ENCODE results near the gene NEMP1.
"Not testable (repeated sequence)": the region's sequence is repeated elsewhere in the genome, so short reads cannot be mapped to it uniquely, and the experiment has no call there.

Gene NEMP1, protein sequence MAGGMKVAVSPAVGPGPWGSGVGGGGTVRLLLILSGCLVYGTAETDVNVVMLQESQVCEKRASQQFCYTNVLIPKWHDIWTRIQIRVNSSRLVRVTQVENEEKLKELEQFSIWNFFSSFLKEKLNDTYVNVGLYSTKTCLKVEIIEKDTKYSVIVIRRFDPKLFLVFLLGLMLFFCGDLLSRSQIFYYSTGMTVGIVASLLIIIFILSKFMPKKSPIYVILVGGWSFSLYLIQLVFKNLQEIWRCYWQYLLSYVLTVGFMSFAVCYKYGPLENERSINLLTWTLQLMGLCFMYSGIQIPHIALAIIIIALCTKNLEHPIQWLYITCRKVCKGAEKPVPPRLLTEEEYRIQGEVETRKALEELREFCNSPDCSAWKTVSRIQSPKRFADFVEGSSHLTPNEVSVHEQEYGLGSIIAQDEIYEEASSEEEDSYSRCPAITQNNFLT

GRCh38 chr12:57078519-57079404, at the start of gene NEMP1:
NEMP1 (minus strand) TSS chr12:57078791; CDS start chr12:57078745, 46 bp downstream.
- H3K4me3 ChIP-seq (ENCODE audit: low read length in 2 of 2) = peak within 1 kb of the TSS; percentile 73 to 88
- H3K27me3 ChIP-seq (ENCODE audit: control insufficient read depth in 2 of 2, insufficient read depth in 2 of 2, low read length in 2 of 2) = no peaks in the 10 kb centered on the region
- H3K9me3 ChIP-seq (ENCODE audit: control insufficient read depth in 2 of 2, low read length in 2 of 2) = no peaks in the 10 kb centered on the region
- no peaks in the 10 kb centered on the region for H3K36me3 ChIP-seq (ENCODE audit: control insufficient read depth in 2 of 2, insufficient read depth in 2 of 2, low read length in 2 of 2)
- H3K9ac ChIP-seq (ENCODE audit: low read depth in 1 of 2, low read length in 2 of 2) = peak within 1 kb of the TSS; percentile 62 to 69
- peaks cover 3 to 10% of the 10 kb centered on the region in 2 donors for H3K4me1 ChIP-seq (ENCODE audit: control insufficient read depth in 2 of 2, insufficient read depth in 2 of 2, low read length in 2 of 2)
- H3K27ac ChIP-seq (ENCODE audit: low read depth in 2 of 2, low read length in 2 of 2) = peak within 1 kb of the TSS; percentile 82 to 85

GRCh38 chr12:57127726-57128518, 49.3 kb upstream of the NEMP1 start, which contains the start of gene LRP1:
LRP1 (plus strand) TSS chr12:57128483; CDS start chr12:57128965, 482 bp downstream.
- H3K27ac ChIP-seq (ENCODE audit: low read depth in 2 of 2, low read length in 2 of 2) = peak within 1 kb of the TSS; percentile 97 to 98
- H3K9ac ChIP-seq (ENCODE audit: low read depth in 1 of 2, low read length in 2 of 2) = peak within 1 kb of the TSS; percentile 92 to 97
- peaks cover 16 to 42% of the 10 kb centered on the region in 2 donors for H3K4me1 ChIP-seq (ENCODE audit: control insufficient read depth in 2 of 2, insufficient read depth in 2 of 2, low read length in 2 of 2)
- H3K4me3 ChIP-seq (ENCODE audit: low read length in 2 of 2) = peak within 1 kb of the TSS; percentile 79 to 88
- no peaks in the 10 kb centered on the region for H3K27me3 ChIP-seq (ENCODE audit: control insufficient read depth in 2 of 2, insufficient read depth in 2 of 2, low read length in 2 of 2)
- no peaks in the 10 kb centered on the region for H3K36me3 ChIP-seq (ENCODE audit: control insufficient read depth in 2 of 2, insufficient read depth in 2 of 2, low read length in 2 of 2)
- H3K9me3 ChIP-seq (ENCODE audit: control insufficient read depth in 2 of 2, low read length in 2 of 2) = no peaks in the 10 kb centered on the region

- Histone ChIP-seq H3K27me3 (ENCODE audit: control insufficient read depth in 2 of 2, insufficient read depth in 2 of 2, low read length in 2 of 2) (no peaks in the 10 kb centered on the region), H3K9ac (ENCODE audit: low read depth in 1 of 2, low read length in 2 of 2) (peak overlapping the region; percentile 44 to 92), H3K36me3 (ENCODE audit: control insufficient read depth in 2 of 2, insufficient read depth in 2 of 2, low read length in 2 of 2) (no peaks in the 10 kb centered on the region), H3K9me3 (ENCODE audit: control insufficient read depth in 2 of 2, low read length in 2 of 2) (no peaks in the 10 kb centered on the region), H3K4me3 (ENCODE audit: low read length in 2 of 2) (peak overlapping the region; percentile 79 to 87), H3K27ac (ENCODE audit: low read depth in 2 of 2, low read length in 2 of 2) (peak overlapping the region; percentile 97 to 98), H3K4me1 (ENCODE audit: control insufficient read depth in 2 of 2, insufficient read depth in 2 of 2, low read length in 2 of 2) (peaks cover 12 to 35% of the 10 kb centered on the region in 2 donors)
Measured at GRCh38 chr12:57127101-57127725, 48.6 kb upstream of the NEMP1 start.

GRCh38 chr12:57126561-57126960, 48.0 kb upstream of the NEMP1 start:
- peak overlapping the region; percentile 97 to 98 for H3K27ac ChIP-seq (ENCODE audit: low read depth in 2 of 2, low read length in 2 of 2)
- peaks cover 5 to 28% of the 10 kb centered on the region in 2 donors for H3K4me1 ChIP-seq (ENCODE audit: control insufficient read depth in 2 of 2, insufficient read depth in 2 of 2, low read length in 2 of 2)
- H3K36me3 ChIP-seq (ENCODE audit: control insufficient read depth in 2 of 2, insufficient read depth in 2 of 2, low read length in 2 of 2) = no peaks in the 10 kb centered on the region
- peak overlapping the region in 1 of 2 donors; percentile 87 for H3K4me3 ChIP-seq (ENCODE audit: low read length in 2 of 2)
- no peaks in the 10 kb centered on the region for H3K27me3 ChIP-seq (ENCODE audit: control insufficient read depth in 2 of 2, insufficient read depth in 2 of 2, low read length in 2 of 2)
- peak overlapping the region; percentile 44 to 92 for H3K9ac ChIP-seq (ENCODE audit: low read depth in 1 of 2, low read length in 2 of 2)
- H3K9me3 ChIP-seq (ENCODE audit: control insufficient read depth in 2 of 2, low read length in 2 of 2) = no peaks in the 10 kb centered on the region

- Histone ChIP-seq H3K27me3 (ENCODE audit: control insufficient read depth in 2 of 2, insufficient read depth in 2 of 2, low read length in 2 of 2) (no peaks in the 10 kb centered on the region), H3K9ac (ENCODE audit: low read depth in 1 of 2, low read length in 2 of 2) (no peak overlapping the region), H3K27ac (ENCODE audit: low read depth in 2 of 2, low read length in 2 of 2) (no peak overlapping the region), H3K4me3 (ENCODE audit: low read length in 2 of 2) (no peak overlapping the region), H3K4me1 (ENCODE audit: control insufficient read depth in 2 of 2, insufficient read depth in 2 of 2, low read length in 2 of 2) (peaks cover 5 to 23% of the 10 kb centered on the region in 2 donors), H3K36me3 (ENCODE audit: control insufficient read depth in 2 of 2, insufficient read depth in 2 of 2, low read length in 2 of 2) (no peaks in the 10 kb centered on the region), H3K9me3 (ENCODE audit: control insufficient read depth in 2 of 2, low read length in 2 of 2) (no peaks in the 10 kb centered on the region)
Measured at GRCh38 chr12:57126061-57126460, 47.5 kb upstream of the NEMP1 start.

GRCh38 chr12:57124261-57124877, 45.8 kb upstream of the NEMP1 start:
- Histone ChIP-seq H3K36me3 (ENCODE audit: control insufficient read depth in 2 of 2, insufficient read depth in 2 of 2, low read length in 2 of 2) (no peaks in the 10 kb centered on the region), H3K9ac (ENCODE audit: low read depth in 1 of 2, low read length in 2 of 2) (no peak overlapping the region), H3K9me3 (ENCODE audit: control insufficient read depth in 2 of 2, low read length in 2 of 2) (no peaks in the 10 kb centered on the region), H3K27ac (ENCODE audit: low read depth in 2 of 2, low read length in 2 of 2) (no peak overlapping the region), H3K4me3 (ENCODE audit: low read length in 2 of 2) (no peak overlapping the region), H3K27me3 (ENCODE audit: control insufficient read depth in 2 of 2, insufficient read depth in 2 of 2, low read length in 2 of 2) (no peaks in the 10 kb centered on the region), H3K4me1 (ENCODE audit: control insufficient read depth in 2 of 2, insufficient read depth in 2 of 2, low read length in 2 of 2) (peaks cover 3 to 10% of the 10 kb centered on the region in 2 donors)

DNA sequence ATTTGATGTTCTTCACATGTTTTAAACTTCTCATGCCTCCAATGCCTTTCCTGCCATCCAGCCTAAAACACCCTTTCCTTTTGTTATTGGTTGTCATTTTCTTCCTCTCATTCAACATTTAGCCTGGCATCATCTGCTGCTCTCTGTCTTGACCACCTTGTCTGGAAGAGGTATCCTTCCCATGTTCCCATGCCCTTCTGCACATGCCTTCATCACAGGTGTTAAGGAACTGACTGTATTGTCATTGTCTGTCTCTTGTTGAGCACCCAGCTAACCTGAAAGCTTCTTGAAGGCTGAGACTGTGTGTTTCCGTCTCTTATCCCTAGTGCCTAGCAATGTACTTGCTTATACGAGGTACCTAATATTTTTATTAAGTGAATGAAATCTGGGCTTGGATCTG, 45.2 kb upstream of the NEMP1 start:
- no peaks in the 10 kb centered on the region for H3K36me3 ChIP-seq (ENCODE audit: control insufficient read depth in 2 of 2, insufficient read depth in 2 of 2, low read length in 2 of 2)
- H3K4me1 ChIP-seq (ENCODE audit: control insufficient read depth in 2 of 2, insufficient read depth in 2 of 2, low read length in 2 of 2) = peaks cover 3 to 9% of the 10 kb centered on the region in 2 donors
- H3K9ac ChIP-seq (ENCODE audit: low read depth in 1 of 2, low read length in 2 of 2) = no peak overlapping the region
- no peak overlapping the region for H3K4me3 ChIP-seq (ENCODE audit: low read length in 2 of 2)
- no peak overlapping the region for H3K27ac ChIP-seq (ENCODE audit: low read depth in 2 of 2, low read length in 2 of 2)
- no peaks in the 10 kb centered on the region for H3K27me3 ChIP-seq (ENCODE audit: control insufficient read depth in 2 of 2, insufficient read depth in 2 of 2, low read length in 2 of 2)
- no peaks in the 10 kb centered on the region for H3K9me3 ChIP-seq (ENCODE audit: control insufficient read depth in 2 of 2, low read length in 2 of 2)

- H3K27me3 ChIP-seq (ENCODE audit: control insufficient read depth in 2 of 2, insufficient read depth in 2 of 2, low read length in 2 of 2); H3K36me3 ChIP-seq (ENCODE audit: control insufficient read depth in 2 of 2, insufficient read depth in 2 of 2, low read length in 2 of 2); H3K27ac ChIP-seq (ENCODE audit: low read depth in 2 of 2, low read length in 2 of 2); H3K4me1 ChIP-seq (ENCODE audit: control insufficient read depth in 2 of 2, insufficient read depth in 2 of 2, low read length in 2 of 2); H3K9me3 ChIP-seq (ENCODE audit: control insufficient read depth in 2 of 2, low read length in 2 of 2); H3K4me3 ChIP-seq (ENCODE audit: low read length in 2 of 2); H3K9ac ChIP-seq (ENCODE audit: low read depth in 1 of 2, low read length in 2 of 2): not testable (repeated sequence)
Measured at GRCh38 chr12:57120718-57121117, 42.1 kb upstream of the NEMP1 start.
